ENCODE measurements around the gene RNF157. TPM values are rescaled to one million over a fixed set of nuclear protein-coding genes. Genes with fewer than 3 reads are reported as not detected.

Gene RNF157
- total and polyA plus RNA-seq, 10 of the 15 experiments (the other 5 are each of a cell fraction or from before 2014, with no cell fraction given) = 1.4 to 15.9 (median 9.6) TPM

- TF ChIP-seq NFXL1 (IDR thresholded peaks at IDR 0.05; ENCODE audit: borderline replicate concordance) (no peak), RELA (IDR thresholded peaks at IDR 0.05; ENCODE audit: borderline replicate concordance, partially characterized antibody) (no peak)
These were observed 66.3 kb downstream of the RNF157 start (continued) for GRCh38 chr17:76174037-76174436.

- H3K36me3 ChIP-seq (ENCODE audit: control insufficient read depth in 2 of 2, insufficient read depth in 2 of 2, low read length in 1 of 2) = no peaks in the 10 kb centered on the region
- ATAC-seq (no peak), FAIRE-seq (no peak), DNase-seq (ENCODE audit: low read depth, low spot score) (no peak)
- H3K27me3 ChIP-seq (replicated peaks in 1 of 2; ENCODE audit: control insufficient read depth in 2 of 2, insufficient read depth in 2 of 2, low read length in 1 of 2) = no peaks in the 10 kb centered on the region
- H4K20me1 ChIP-seq (ENCODE audit: control insufficient read depth, insufficient read depth) = no peaks in the 10 kb centered on the region
- no TSS peak for BruUV-seq (replicated peaks)
- intact Hi-C loops (cut with micrococcal nuclease; ENCODE audit: unreplicated experiment) = no loop called here
- in situ Hi-C loops (cut with MboI) = no loop called here
- H3K4me1 ChIP-seq (ENCODE audit: control insufficient read depth, insufficient read depth, low read length) = no peaks in the 10 kb centered on the region
- WGBS (ENCODE audit: insufficient coverage, insufficient replicate concordance, low lambda C conversion rate, missing lambda C conversion rate) = 87% methylated on average over 10 of the region's 11 CpGs
- TF ChIP-seq LARP7 (IDR thresholded peaks at IDR 0.05) (no peak), NFYA (IDR thresholded peaks at IDR 0.05; ENCODE audit: borderline replicate concordance, low read depth, low read length) (no peak), EED (IDR thresholded peaks at IDR 0.05; ENCODE audit: low read depth) (no peak), FOXM1 (IDR thresholded peaks at IDR 0.05; ENCODE audit: low read depth, low read length) (no peak), NFXL1 (IDR thresholded peaks at IDR 0.05; ENCODE audit: borderline replicate concordance) (no peak), KLF5 (IDR thresholded peaks at IDR 0.05; ENCODE audit: partially characterized antibody) (no peak), HDGF (IDR thresholded peaks at IDR 0.05) (no peak), NR2C1 (IDR thresholded peaks at IDR 0.05) (no peak), WRNIP1 (IDR thresholded peaks at IDR 0.05; ENCODE audit: borderline replicate concordance, low read depth, low read length) (no peak), NR2C2 (IDR thresholded peaks at IDR 0.05; ENCODE audit: borderline replicate concordance, control insufficient read depth, insufficient read length, low read depth) (no peak), HSF1 (IDR thresholded peaks at IDR 0.05; ENCODE audit: low read depth, low read length) (no peak), SMC3 (IDR thresholded peaks at IDR 0.05; ENCODE audit: borderline replicate concordance, low read length) (no peak)
- H3K4me2 ChIP-seq (ENCODE audit: control insufficient read depth, insufficient read depth) = no peak overlapping the region
- SMC1A ChIA-PET (ENCODE audit: uncharacterized antibody, unreplicated experiment) = interaction anchor here (0.6 kb wide), 2 partner anchors 166 to 200 kb away, joined by 3 read pairs; no protein-coding TSS in a partner anchor
- H3K9me3 ChIP-seq (replicated peaks; ENCODE audit: control insufficient read depth, insufficient read depth, low read length) = no peaks in the 10 kb centered on the region; the same call in 2 of the 3 replicates
- no peak overlapping the region for H2AFZ ChIP-seq (ENCODE audit: control insufficient read depth, low read depth, low read length)
- no peak overlapping the region for H3K4me3 ChIP-seq
- H3K27ac ChIP-seq (ENCODE audit: control insufficient read depth, insufficient read depth) = no peak overlapping the region
- no peak overlapping the region for H3K9ac ChIP-seq (ENCODE audit: control insufficient read depth, insufficient read depth, low read length)
- no peaks in the 10 kb centered on the region for H3K79me2 ChIP-seq (ENCODE audit: control insufficient read depth, insufficient read depth, low read length)
- CTCF ChIA-PET = interaction anchor here (0.6 to 12.6 kb wide), 6 partner anchors 8 to 108 kb away, joined by 3 to 134 read pairs (median 4); no protein-coding TSS in a partner anchor
- POLR2A ChIA-PET = interaction anchor here (0.6 to 0.7 kb wide), 3 partner anchors 13 to 258 kb away, joined by 3 read pairs; no protein-coding TSS in a partner anchor
- RAD21 ChIA-PET (ENCODE audit: unreplicated experiment) = no interaction called here
These were observed 66.8 kb downstream of the RNF157 start for GRCh38 chr17:76173474-76173873.

Measured in GM12878 (cell line).